ENCODE results near the gene OXGR1. TPM values are rescaled to one million over a fixed set of nuclear protein-coding genes. Genes with fewer than 3 reads are reported as not detected.

The OXGR1 gene
- total and polyA plus RNA-seq, 2 of the 4 experiments (the other 2 are of a cell fraction), result not detected

DNA sequence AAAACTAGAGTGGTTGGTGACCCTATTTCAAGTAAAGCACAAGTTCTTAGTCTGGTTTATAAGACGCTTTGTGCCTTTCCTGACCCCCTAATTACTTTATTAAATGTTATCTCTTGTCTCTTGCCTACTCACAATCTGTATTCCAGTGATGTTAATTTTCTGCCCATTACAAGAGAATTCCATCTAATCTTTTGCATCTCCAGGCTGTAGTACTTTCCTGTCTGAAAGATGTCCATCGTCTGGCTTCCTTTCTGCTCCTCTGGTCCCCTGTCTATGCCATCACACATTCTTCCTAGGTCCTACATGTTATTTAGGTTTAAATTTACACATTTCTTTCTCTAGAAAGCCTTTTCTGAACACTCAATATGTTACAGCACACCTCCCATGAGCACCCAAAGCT lies 25.9 kb upstream of the OXGR1 start:
- intact Hi-C loops (cut with micrococcal nuclease), result loop anchor here (10.0 kb wide), 1 partner anchor 555 kb away; no protein-coding TSS in a partner anchor
- dilution Hi-C loops (cut with HindIII; ENCODE audit: low sequenced_read_pairs, unreplicated experiment), result no loop called here
- no peak overlapping the region for H3K4me3 ChIP-seq (ENCODE audit: insufficient read depth, low read depth, low read length)
- H2AK9ac ChIP-seq (replicated peaks; ENCODE audit: low read depth, low read length, poor library complexity), result no peak overlapping the region
- no peak overlapping the region for H4K91ac ChIP-seq (ENCODE audit: insufficient read depth, low read depth, low read length)
- no peaks in the 10 kb centered on the region for H3K9me3 ChIP-seq (ENCODE audit: control insufficient read depth, insufficient read depth, low read length)
- no peak for DNase-seq
- H3K9me1 ChIP-seq (ENCODE audit: insufficient read depth, low read length), result no peaks in the 10 kb centered on the region
- ATAC-seq (ENCODE audit: low read depth), result no peak
- H3K27me3 ChIP-seq (ENCODE audit: control insufficient read depth, insufficient read depth, low read length), result peaks cover 20% of the 10 kb centered on the region
- no peak overlapping the region for H4K8ac ChIP-seq (ENCODE audit: low read depth in 2 of 2, low read length in 2 of 2)
- ChIA-PET CTCF (no interaction called here), POLR2A (ENCODE audit: unreplicated experiment) (no interaction called here)
- peaks cover 2% of the 10 kb centered on the region; the same call in 1 of the 2 replicates for H3K4me1 ChIP-seq (ENCODE audit: control insufficient read depth, insufficient read depth, low read length)
- BruUV-seq (replicated peaks), result no TSS peak
- in situ Hi-C loops (cut with MboI; ENCODE audit: low sequenced_read_pairs), result no loop called here
- H3K27ac ChIP-seq (ENCODE audit: insufficient read depth, low read length), result no peak overlapping the region
- H3K14ac ChIP-seq (replicated peaks; ENCODE audit: low read depth, low read length), result no peak overlapping the region
- no peaks in the 10 kb centered on the region for H3K36me3 ChIP-seq (ENCODE audit: control insufficient read depth, insufficient read depth, low read length)
- no peak overlapping the region for H3K23ac ChIP-seq (ENCODE audit: low read depth, low read length)
- H3K18ac ChIP-seq (ENCODE audit: low read depth, low read length), result no peak overlapping the region
- H3K9ac ChIP-seq (ENCODE audit: low read depth, low read length), result no peak overlapping the region
- H2BK15ac ChIP-seq (ENCODE audit: low read depth, low read length), result no peak overlapping the region
- TF ChIP-seq RCOR1 (IDR thresholded peaks at IDR 0.05; ENCODE audit: insufficient replicate concordance, low read length), result no peak
- TF ChIP-seq SMC3 (IDR thresholded peaks at IDR 0.05; ENCODE audit: low read depth, low read length), result no peak
- TF ChIP-seq CEBPB (IDR thresholded peaks at IDR 0.05; ENCODE audit: low read depth, low read length), result no peak
- no peak for TF ChIP-seq POLR2A (IDR thresholded peaks at IDR 0.05; ENCODE audit: low read depth, low read length)
- no peak for TF ChIP-seq NFE2L2 (IDR thresholded peaks at IDR 0.05; ENCODE audit: low read depth, low read length)
- no peak for TF ChIP-seq BHLHE40 (IDR thresholded peaks at IDR 0.05; ENCODE audit: low read depth, low read length)
- no peak for TF ChIP-seq RAD21 (IDR thresholded peaks at IDR 0.05; ENCODE audit: low read length)
- no peak for TF ChIP-seq RFX5 (IDR thresholded peaks at IDR 0.05; ENCODE audit: low read depth, low read length)
- no peak for TF ChIP-seq CHD1 (IDR thresholded peaks at IDR 0.05; ENCODE audit: low read depth, low read length)
- TF ChIP-seq, protein P1, sequence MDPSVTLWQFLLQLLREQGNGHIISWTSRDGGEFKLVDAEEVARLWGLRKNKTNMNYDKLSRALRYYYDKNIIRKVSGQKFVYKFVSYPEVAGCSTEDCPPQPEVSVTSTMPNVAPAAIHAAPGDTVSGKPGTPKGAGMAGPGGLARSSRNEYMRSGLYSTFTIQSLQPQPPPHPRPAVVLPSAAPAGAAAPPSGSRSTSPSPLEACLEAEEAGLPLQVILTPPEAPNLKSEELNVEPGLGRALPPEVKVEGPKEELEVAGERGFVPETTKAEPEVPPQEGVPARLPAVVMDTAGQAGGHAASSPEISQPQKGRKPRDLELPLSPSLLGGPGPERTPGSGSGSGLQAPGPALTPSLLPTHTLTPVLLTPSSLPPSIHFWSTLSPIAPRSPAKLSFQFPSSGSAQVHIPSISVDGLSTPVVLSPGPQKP (IDR thresholded peaks at IDR 0.05; ENCODE audit: borderline replicate concordance, low read depth, low read length), result no peak
- TF ChIP-seq CTCF (conservative IDR thresholded peaks at IDR 0.05; ENCODE audit: low read depth, low read length), result no peak
- no peak for TF ChIP-seq USF2 (IDR thresholded peaks at IDR 0.05; ENCODE audit: low read depth, low read length)
- TF ChIP-seq FOS (IDR thresholded peaks at IDR 0.05; ENCODE audit: low read depth, low read length), result no peak
- no peaks in the 10 kb centered on the region for H4K20me1 ChIP-seq (ENCODE audit: insufficient read depth, low read length)
- H2BK120ac ChIP-seq (ENCODE audit: low read depth, low read length), result no peak overlapping the region
- H3K79me1 ChIP-seq (ENCODE audit: low read depth in 1 of 2, low read length in 2 of 2), result no peaks in the 10 kb centered on the region
- H2BK5ac ChIP-seq (ENCODE audit: low read depth, low read length, poor library complexity, severe bottlenecking), result no peak overlapping the region
- H2BK20ac ChIP-seq (ENCODE audit: low read depth, low read length), result no peak overlapping the region
- H3K56ac ChIP-seq (ENCODE audit: extremely low read depth, insufficient read depth, low read length), result no peak overlapping the region
- no peak overlapping the region for H4K5ac ChIP-seq (ENCODE audit: low read depth, low read length)
- no peak overlapping the region for H2AK5ac ChIP-seq (ENCODE audit: low read depth, low read length)
- no peak overlapping the region for H3K4ac ChIP-seq (ENCODE audit: low read depth, low read length)
- H3K4me2 ChIP-seq (ENCODE audit: low read depth, low read length), result no peak overlapping the region
- no CpG with 5 or more reads among the region's 2 CpGs for WGBS, 2 experiments (ENCODE audit: extremely low coverage in 2 of 2, insufficient read length in 1 of 2)
- no peak overlapping the region for H2AFZ ChIP-seq (replicated peaks; ENCODE audit: low read length, poor library complexity)
